ENCODE results near the gene TPP2. TPM values are rescaled to one million over a fixed set of nuclear protein-coding genes. Genes with fewer than 3 reads are reported as not detected.

The TPP2 gene
- total RNA-seq, 1 experiment from 2014 or later, result 36.7 TPM

DNA sequence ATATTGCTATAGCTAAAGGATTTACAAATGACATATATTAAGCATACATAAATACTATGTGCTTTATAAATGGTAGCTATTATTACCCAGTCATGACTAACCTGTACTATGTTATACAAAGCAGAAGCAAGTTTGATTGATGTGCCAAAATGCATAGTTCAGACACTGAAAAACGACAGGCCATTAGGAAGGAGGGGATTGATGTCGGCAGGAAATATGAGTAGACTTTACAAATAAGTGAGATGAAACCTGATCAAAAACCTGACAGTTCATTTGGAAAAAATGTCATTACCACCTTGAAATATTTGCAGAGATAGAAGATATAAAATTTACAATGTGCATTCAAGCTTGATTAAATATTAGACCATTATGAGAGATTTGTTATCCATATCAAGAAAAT, 38.8 kb upstream of the TPP2 start:
- Histone ChIP-seq H3K4me3 (replicated peaks in 1 of 2; ENCODE audit: low read depth in 1 of 2, low read length in 2 of 2) (no peak overlapping the region), H3K36me3 (ENCODE audit: control insufficient read depth in 1 of 2, insufficient read depth in 2 of 2, low read length in 2 of 2) (no peaks in the 10 kb centered on the region; a peak in 1 of 4 replicates), H3K79me2 (ENCODE audit: insufficient read depth, low read length) (no peaks in the 10 kb centered on the region), H3K27ac (ENCODE audit: low read depth, low read length) (no peak overlapping the region), H2AFZ (ENCODE audit: low read depth, low read length, poor library complexity, severe bottlenecking) (no peak overlapping the region), H3K4me1 (ENCODE audit: control insufficient read depth in 1 of 2, insufficient read depth in 2 of 2, low read length in 2 of 2) (no peaks in the 10 kb centered on the region), H4K20me1 (ENCODE audit: insufficient read depth) (no peaks in the 10 kb centered on the region), H3K4me2 (ENCODE audit: low read length) (no peak overlapping the region), H3K27me3 (ENCODE audit: insufficient read depth, low read length) (peaks cover 5% of the 10 kb centered on the region; the same call in 1 of the 2 replicates), H3K9me2 (ENCODE audit: insufficient read depth) (no peaks in the 10 kb centered on the region), H3K9ac (ENCODE audit: low read length) (no peak overlapping the region), H3K9me3 (ENCODE audit: control insufficient read depth in 1 of 2, insufficient read depth in 1 of 2, low read depth in 1 of 2, low read length in 2 of 2) (no peaks in the 10 kb centered on the region)
- ChIA-PET RAD21 (ENCODE audit: low non-redundant PET in 1 of 2, low total read pairs in 2 of 2, uncharacterized antibody in 2 of 2, unreplicated experiment in 2 of 2) (no interaction called here), POLR2A (no interaction called here), CTCF (interaction anchor here (0.8 to 3.2 kb wide), 3 partner anchors 416 to 1413 kb away, joined by 3 to 40 read pairs (median 4); no protein-coding TSS in a partner anchor)
- ATAC-seq (no peak), DNase-seq (ENCODE audit: low read depth, low spot score) (no peak)
- intact Hi-C loops (cut with micrococcal nuclease), result loop anchor here (5.0 kb wide), 1 partner anchor 416 kb away; no protein-coding TSS in a partner anchor
- no TSS peak for BruUV-seq (replicated peaks)
- TF ChIP-seq POLR2AphosphoS5 (IDR thresholded peaks at IDR 0.05; ENCODE audit: low read depth, low read length) (no peak), SP1 (IDR thresholded peaks at IDR 0.05; ENCODE audit: low read depth) (no peak), POLR2A (IDR thresholded peaks at IDR 0.05; ENCODE audit: borderline replicate concordance, extremely low read depth, insufficient read depth, insufficient read length) (no peak)

DNA sequence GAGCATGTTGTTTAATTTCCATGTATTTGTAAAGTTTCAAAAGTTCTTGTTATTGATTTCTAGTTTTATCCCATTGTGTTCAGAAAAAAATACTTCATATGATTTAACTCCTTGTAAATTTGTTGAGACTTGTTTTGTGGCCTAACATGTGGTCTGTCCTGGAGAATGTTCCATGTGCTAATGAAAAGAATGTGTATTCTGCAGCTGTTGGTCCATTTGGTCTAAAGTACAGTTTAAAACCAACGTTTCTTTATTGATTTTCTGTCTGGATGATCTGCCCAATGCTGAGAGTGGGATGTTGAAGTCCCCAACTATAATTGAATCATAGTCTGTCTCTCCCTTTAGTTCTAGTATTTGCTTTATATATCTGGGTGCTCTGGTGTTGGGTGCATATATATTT, 34.9 kb upstream of the TPP2 start:
- POLR2A ChIA-PET, result no interaction called here
- Histone ChIP-seq H3K27me3 (ENCODE audit: insufficient read depth, low read length) (peaks cover 25% of the 10 kb centered on the region; the same call in 1 of the 2 replicates), H3K9me3 (ENCODE audit: control insufficient read depth in 1 of 2, insufficient read depth in 1 of 2, low read depth in 1 of 2, low read length in 2 of 2) (no peaks in the 10 kb centered on the region), H3K4me3 (replicated peaks in 1 of 2; ENCODE audit: low read depth in 1 of 2, low read length in 2 of 2) (no peak overlapping the region), H2AFZ (ENCODE audit: low read depth, low read length, poor library complexity, severe bottlenecking) (no peak overlapping the region), H4K20me1 (ENCODE audit: insufficient read depth) (no peaks in the 10 kb centered on the region), H3K9me2 (ENCODE audit: insufficient read depth) (no peaks in the 10 kb centered on the region), H3K4me1 (ENCODE audit: control insufficient read depth in 1 of 2, insufficient read depth in 2 of 2, low read length in 2 of 2) (no peaks in the 10 kb centered on the region), H3K27ac (ENCODE audit: low read depth, low read length) (no peak overlapping the region), H3K36me3 (ENCODE audit: control insufficient read depth in 1 of 2, insufficient read depth in 2 of 2, low read length in 2 of 2) (no peaks in the 10 kb centered on the region; a peak in 1 of 4 replicates), H3K9ac (ENCODE audit: low read length) (no peak overlapping the region), H3K4me2 (ENCODE audit: low read length) (no peak overlapping the region), H3K79me2 (ENCODE audit: insufficient read depth, low read length) (no peaks in the 10 kb centered on the region)
- intact Hi-C loops (cut with micrococcal nuclease), result no loop called here
- ATAC-seq (no peak), DNase-seq (ENCODE audit: low read depth, low spot score) (no peak)
- CTCF ChIA-PET, result no interaction called here
- RAD21 ChIA-PET (ENCODE audit: low non-redundant PET in 1 of 2, low total read pairs in 2 of 2, uncharacterized antibody in 2 of 2, unreplicated experiment in 2 of 2), result no interaction called here
- no TSS peak for BruUV-seq (replicated peaks)
- TF ChIP-seq EZH2 (IDR thresholded peaks at IDR 0.05) (no peak), FOSL1 (IDR thresholded peaks at IDR 0.05; ENCODE audit: low read depth) (no peak), CBX3 (IDR thresholded peaks at IDR 0.05; ENCODE audit: low read depth) (no peak), ZBTB33 (IDR thresholded peaks at IDR 0.05; ENCODE audit: extremely low read depth, insufficient replicate concordance, low read length) (no peak), RAD21 (IDR thresholded peaks at IDR 0.05; ENCODE audit: low read depth) (no peak), POLR2AphosphoS5 (IDR thresholded peaks at IDR 0.05; ENCODE audit: low read depth, low read length) (no peak), ZFX (IDR thresholded peaks at IDR 0.05) (no peak), YY1 (IDR thresholded peaks at IDR 0.05; ENCODE audit: extremely low read depth, insufficient replicate concordance, low read depth, low read length) (no peak), SIN3A (IDR thresholded peaks at IDR 0.05; ENCODE audit: low read depth) (no peak)
- TF ChIP-seq, protein P1, sequence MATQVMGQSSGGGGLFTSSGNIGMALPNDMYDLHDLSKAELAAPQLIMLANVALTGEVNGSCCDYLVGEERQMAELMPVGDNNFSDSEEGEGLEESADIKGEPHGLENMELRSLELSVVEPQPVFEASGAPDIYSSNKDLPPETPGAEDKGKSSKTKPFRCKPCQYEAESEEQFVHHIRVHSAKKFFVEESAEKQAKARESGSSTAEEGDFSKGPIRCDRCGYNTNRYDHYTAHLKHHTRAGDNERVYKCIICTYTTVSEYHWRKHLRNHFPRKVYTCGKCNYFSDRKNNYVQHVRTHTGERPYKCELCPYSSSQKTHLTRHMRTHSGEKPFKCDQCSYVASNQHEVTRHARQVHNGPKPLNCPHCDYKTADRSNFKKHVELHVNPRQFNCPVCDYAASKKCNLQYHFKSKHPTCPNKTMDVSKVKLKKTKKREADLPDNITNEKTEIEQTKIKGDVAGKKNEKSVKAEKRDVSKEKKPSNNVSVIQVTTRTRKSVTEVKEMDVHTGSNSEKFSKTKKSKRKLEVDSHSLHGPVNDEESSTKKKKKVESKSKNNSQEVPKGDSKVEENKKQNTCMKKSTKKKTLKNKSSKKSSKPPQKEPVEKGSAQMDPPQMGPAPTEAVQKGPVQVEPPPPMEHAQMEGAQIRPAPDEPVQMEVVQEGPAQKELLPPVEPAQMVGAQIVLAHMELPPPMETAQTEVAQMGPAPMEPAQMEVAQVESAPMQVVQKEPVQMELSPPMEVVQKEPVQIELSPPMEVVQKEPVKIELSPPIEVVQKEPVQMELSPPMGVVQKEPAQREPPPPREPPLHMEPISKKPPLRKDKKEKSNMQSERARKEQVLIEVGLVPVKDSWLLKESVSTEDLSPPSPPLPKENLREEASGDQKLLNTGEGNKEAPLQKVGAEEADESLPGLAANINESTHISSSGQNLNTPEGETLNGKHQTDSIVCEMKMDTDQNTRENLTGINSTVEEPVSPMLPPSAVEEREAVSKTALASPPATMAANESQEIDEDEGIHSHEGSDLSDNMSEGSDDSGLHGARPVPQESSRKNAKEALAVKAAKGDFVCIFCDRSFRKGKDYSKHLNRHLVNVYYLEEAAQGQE (IDR thresholded peaks at IDR 0.05; ENCODE audit: low read depth), result no peak
- TF ChIP-seq, protein P2, sequence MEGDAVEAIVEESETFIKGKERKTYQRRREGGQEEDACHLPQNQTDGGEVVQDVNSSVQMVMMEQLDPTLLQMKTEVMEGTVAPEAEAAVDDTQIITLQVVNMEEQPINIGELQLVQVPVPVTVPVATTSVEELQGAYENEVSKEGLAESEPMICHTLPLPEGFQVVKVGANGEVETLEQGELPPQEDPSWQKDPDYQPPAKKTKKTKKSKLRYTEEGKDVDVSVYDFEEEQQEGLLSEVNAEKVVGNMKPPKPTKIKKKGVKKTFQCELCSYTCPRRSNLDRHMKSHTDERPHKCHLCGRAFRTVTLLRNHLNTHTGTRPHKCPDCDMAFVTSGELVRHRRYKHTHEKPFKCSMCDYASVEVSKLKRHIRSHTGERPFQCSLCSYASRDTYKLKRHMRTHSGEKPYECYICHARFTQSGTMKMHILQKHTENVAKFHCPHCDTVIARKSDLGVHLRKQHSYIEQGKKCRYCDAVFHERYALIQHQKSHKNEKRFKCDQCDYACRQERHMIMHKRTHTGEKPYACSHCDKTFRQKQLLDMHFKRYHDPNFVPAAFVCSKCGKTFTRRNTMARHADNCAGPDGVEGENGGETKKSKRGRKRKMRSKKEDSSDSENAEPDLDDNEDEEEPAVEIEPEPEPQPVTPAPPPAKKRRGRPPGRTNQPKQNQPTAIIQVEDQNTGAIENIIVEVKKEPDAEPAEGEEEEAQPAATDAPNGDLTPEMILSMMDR (IDR thresholded peaks at IDR 0.05 in 2 of 3, conservative IDR thresholded peaks at IDR 0.05 in 1 of 3; ENCODE audit: borderline replicate concordance in 1 of 3, insufficient read depth in 1 of 3, low read depth in 2 of 3, low read length in 2 of 3), result no peak
